NCI-H1092 (cell line): Measurements from ENCODE around the gene PLEKHB1.
"Not testable (repeated sequence)": the region's sequence is repeated elsewhere in the genome, so short reads cannot be mapped to it uniquely, and the experiment has no call there.

Experiments
- DNase-seq: peaks from one replicate; lab custom pipeline; 2025; lab: John Stamatoyannopoulos, UW

PLEKHB1 gene

GRCh38 chr11:73676552-73676951 lies 30.2 kb downstream of the PLEKHB1 start:
- not testable (repeated sequence) for DNase-seq

GRCh38 chr11:73680687-73681086 lies 34.3 kb downstream of the PLEKHB1 start:
- no peak for DNase-seq

GRCh38 chr11:73693899-73694525 lies 47.6 kb downstream of the PLEKHB1 start:
- no peak for DNase-seq

- DNase-seq, result no peak
Observed at GRCh38 chr11:73705053-73705452, 58.7 kb downstream of the PLEKHB1 start.

- no peak for DNase-seq
Observed at GRCh38 chr11:73710964-73711363, 64.6 kb downstream of the PLEKHB1 start.
